HCT116 (cell line): Measurements from ENCODE around the gene MTHFD2. TPM values are rescaled to one million over a fixed set of nuclear protein-coding genes. Genes with fewer than 3 reads are reported as not detected.

Experiments
- ATAC-seq: fragments of 200-7000 bp; cut with Tn5 transposase; 2 replicates; pipeline ENCODE4 v1.9.1; 2020; ENCODE audit warnings: mild to moderate bottlenecking, moderate library complexity
- BruUV-seq: library from RNA; stranded (reverse); fragments of 400-500 nt; replicated peaks from 2 replicates; lab custom pipeline; 2021; lab: Mats Ljungman, UMichigan
- CTCF ChIA-PET: fragments of 300-600 bp; sonication (Branson Sonifier 250); formaldehyde crosslinking; loops from one replicate; lab custom pipeline; 2021; ENCODE audit warnings: antibody characterized with exemption; lab: Charles Lee
- POLR2A ChIA-PET: fragments of 300-600, 350-600 bp; sonication (Branson Sonifier 250); formaldehyde crosslinking; loops from one replicate; lab custom pipeline; 2021; ENCODE audit warnings: antibody characterized with exemption; lab: Charles Lee
- RAD21 ChIA-PET, 2 experiments: fragments of 300-600 bp; sonication (Branson Sonifier 250); formaldehyde crosslinking; loops; one replicate each; lab custom pipeline; 2023; ENCODE audit warnings: low total read pairs in 2 of 2; ENCODE audit not compliant: uncharacterized antibody in 2 of 2, unreplicated experiment in 2 of 2, low non-redundant PET in 1 of 2; lab: Charles Lee
- DNase-seq: peaks from one replicate; pipeline ENCODE4 v3.0.0-alpha.2; 2010; ENCODE audit warnings: low read depth, low spot score
- H2AFZ ChIP-seq: fragments of 200-600 bp; shearing (Covaris generic), sonication (generic); 2 replicates; pipeline ENCODE4 v1.6.1; 2017; ENCODE audit warnings: low read depth, mixed run types, mixed read lengths, antibody characterized with exemption, low read length; ENCODE audit not compliant: poor library complexity, severe bottlenecking
- H3K27ac ChIP-seq: 2 replicates; pipeline ENCODE4 v1.5.1; 2012; ENCODE audit warnings: low read depth, low read length
- H3K27me3 ChIP-seq: fragments of 200-600 bp; sonication (generic); 2 replicates; pipeline ENCODE4 v1.6.1; 2016; ENCODE audit warnings: mixed run types, low read length, mixed read lengths; ENCODE audit not compliant: insufficient read depth
- H3K36me3 ChIP-seq, 2 experiments: fragments of 200-500 bp in 1 of 2; fragments of 200-600 bp in 1 of 2; sonication (Bioruptor generic) in 1 of 2; sonication (generic) in 1 of 2; 2 replicates each; pipeline versions ENCODE4 v1.5.1 to v1.6.1; 2014 to 2016; ENCODE audit warnings: low read length in 2 of 2, inconsistent platforms in 1 of 2, mixed read lengths in 1 of 2, mixed run types in 1 of 2; ENCODE audit not compliant: insufficient read depth in 2 of 2, control insufficient read depth in 1 of 2
- H3K4me1 ChIP-seq, 2 experiments: fragments of 200-600 bp in 1 of 2; sonication (generic) in 1 of 2; 2 replicates each; pipeline versions ENCODE4 v1.5.1 to v1.6.1; 2012 to 2017; ENCODE audit warnings: low read length in 2 of 2, inconsistent platforms in 1 of 2, mild to moderate bottlenecking in 1 of 2, mixed read lengths in 1 of 2, mixed run types in 1 of 2, moderate library complexity in 1 of 2; ENCODE audit not compliant: insufficient read depth in 2 of 2, control insufficient read depth in 1 of 2
- H3K4me2 ChIP-seq: fragments of 200-600 bp; sonication (generic); 2 replicates; pipeline ENCODE4 v1.6.1; 2017; ENCODE audit warnings: mixed run types, low read length, mixed read lengths
- H3K4me3 ChIP-seq, 2 experiments: fragments of 200-600 bp in 1 of 2; sonication (generic) in 1 of 2; replicated peaks in 1 of 2; 2 replicates each; pipeline ENCODE4 v1.5.1; 2011 to 2016; ENCODE audit warnings: low read length in 2 of 2, control low read depth in 1 of 2, low read depth in 1 of 2, mild to moderate bottlenecking in 1 of 2, mixed read lengths in 1 of 2, mixed run types in 1 of 2
- H3K79me2 ChIP-seq: fragments of 200-600 bp; sonication (generic); 2 replicates; pipeline ENCODE4 v1.6.1; 2017; ENCODE audit warnings: mild to moderate bottlenecking, mixed run types, low read length, moderate library complexity, mixed read lengths; ENCODE audit not compliant: insufficient read depth
- H3K9ac ChIP-seq: fragments of 200-600 bp; sonication (generic); 2 replicates; pipeline ENCODE4 v1.6.1; 2016; ENCODE audit warnings: low read length, mixed read lengths
- H3K9me2 ChIP-seq: fragments of 200-600 bp; sonication (generic), shearing (Covaris generic); 2 replicates; pipeline ENCODE4 v1.6.1; 2017; ENCODE audit warnings: mixed run types, mild to moderate bottlenecking, moderate library complexity; ENCODE audit not compliant: insufficient read depth
- H3K9me3 ChIP-seq, 2 experiments: fragments of 200-500 bp in 1 of 2; fragments of 200-600 bp in 1 of 2; sonication (Bioruptor generic) in 1 of 2; sonication (generic) in 1 of 2; 2 replicates each; pipeline ENCODE4 v1.6.1; 2014 to 2017; ENCODE audit warnings: low read length in 2 of 2, mixed read lengths in 2 of 2, inconsistent platforms in 1 of 2, low read depth in 1 of 2, mild to moderate bottlenecking in 1 of 2, mixed run types in 1 of 2, moderate library complexity in 1 of 2; ENCODE audit not compliant: control insufficient read depth in 1 of 2, insufficient read depth in 1 of 2
- H4K20me1 ChIP-seq: fragments of 200-600 bp; sonication (generic), shearing (Covaris generic); 2 replicates; pipeline ENCODE4 v1.6.1; 2017; ENCODE audit warnings: mixed run types, mild to moderate bottlenecking, moderate library complexity; ENCODE audit not compliant: insufficient read depth
- CBX3 ChIP-seq: IDR thresholded peaks from 2 replicates; pipeline ENCODE4 v1.6.1; 2012; ENCODE audit warnings: low read depth
- EGR1 ChIP-seq: IDR thresholded peaks from 2 replicates; pipeline ENCODE4 v1.6.1; 2012; ENCODE audit warnings: low read depth
- ELF1 ChIP-seq: IDR thresholded peaks from 2 replicates; pipeline ENCODE4 v1.6.1; 2012; ENCODE audit warnings: low read depth, borderline replicate concordance
- EZH2phosphoT487 ChIP-seq: fragments of 200-600 bp; IDR thresholded peaks from 2 replicates; pipeline ENCODE4 v1.6.1; 2018; ENCODE audit warnings: antibody characterized with exemption, borderline replicate concordance
- FOSL1 ChIP-seq: IDR thresholded peaks from 2 replicates; pipeline ENCODE4 v1.6.1; 2012; ENCODE audit warnings: low read depth
- JUND ChIP-seq: IDR thresholded peaks from 2 replicates; pipeline ENCODE4 v1.6.1; 2012
- MAX ChIP-seq: IDR thresholded peaks from 2 replicates; pipeline ENCODE4 v1.6.1; 2012
- POLR2A ChIP-seq: IDR thresholded peaks from 2 replicates; pipeline ENCODE4 v1.7.0; 2011; ENCODE audit warnings: borderline replicate concordance; ENCODE audit not compliant: insufficient read depth, insufficient read length; ENCODE audit errors: extremely low read depth
- POLR2AphosphoS5 ChIP-seq: IDR thresholded peaks from 2 replicates; pipeline ENCODE4 v1.6.1; 2011; ENCODE audit warnings: mild to moderate bottlenecking, low read depth, low read length, moderate library complexity
- SIN3A ChIP-seq: IDR thresholded peaks from 2 replicates; pipeline ENCODE4 v1.6.1; 2012; ENCODE audit warnings: low read depth
- SP1 ChIP-seq: IDR thresholded peaks from 2 replicates; pipeline ENCODE4 v1.6.1; 2012; ENCODE audit warnings: low read depth
- SRF ChIP-seq: IDR thresholded peaks from 2 replicates; pipeline ENCODE4 v1.6.1; 2012; ENCODE audit warnings: low read depth
- TCF7L2 ChIP-seq: IDR thresholded peaks from 2 replicates; pipeline ENCODE4 v1.7.0; 2011; ENCODE audit warnings: borderline replicate concordance, inconsistent platforms; ENCODE audit not compliant: insufficient read depth, insufficient read length; ENCODE audit errors: extremely low read depth
- intact Hi-C: fragments of 100-400 bp; cut with micrococcal nuclease; formaldehyde crosslinking; loops from 2 replicates; pipeline ENCODE4 v1.10.0; 2022
- total RNA-seq: library from RNA; stranded (reverse); gene quantifications from one replicate; pipeline ENCODE4 v1.2.1, GENCODE V29; 2021; ENCODE audit not compliant: unreplicated experiment
- TF ChIP-seq, protein P1 (sequence below): IDR thresholded peaks from 2 replicates; pipeline ENCODE4 v1.6.1; 2011; ENCODE audit warnings: mild to moderate bottlenecking, low read length, moderate library complexity; ENCODE audit not compliant: insufficient replicate concordance; ENCODE audit errors: extremely low read depth
- TF ChIP-seq, protein P2 (sequence below): IDR thresholded peaks from 2 replicates; pipeline ENCODE4 v1.6.1; 2012; ENCODE audit warnings: low read depth

MTHFD2 gene
- total RNA-seq, 1 experiment from 2014 or later, result 445 TPM

DNA sequence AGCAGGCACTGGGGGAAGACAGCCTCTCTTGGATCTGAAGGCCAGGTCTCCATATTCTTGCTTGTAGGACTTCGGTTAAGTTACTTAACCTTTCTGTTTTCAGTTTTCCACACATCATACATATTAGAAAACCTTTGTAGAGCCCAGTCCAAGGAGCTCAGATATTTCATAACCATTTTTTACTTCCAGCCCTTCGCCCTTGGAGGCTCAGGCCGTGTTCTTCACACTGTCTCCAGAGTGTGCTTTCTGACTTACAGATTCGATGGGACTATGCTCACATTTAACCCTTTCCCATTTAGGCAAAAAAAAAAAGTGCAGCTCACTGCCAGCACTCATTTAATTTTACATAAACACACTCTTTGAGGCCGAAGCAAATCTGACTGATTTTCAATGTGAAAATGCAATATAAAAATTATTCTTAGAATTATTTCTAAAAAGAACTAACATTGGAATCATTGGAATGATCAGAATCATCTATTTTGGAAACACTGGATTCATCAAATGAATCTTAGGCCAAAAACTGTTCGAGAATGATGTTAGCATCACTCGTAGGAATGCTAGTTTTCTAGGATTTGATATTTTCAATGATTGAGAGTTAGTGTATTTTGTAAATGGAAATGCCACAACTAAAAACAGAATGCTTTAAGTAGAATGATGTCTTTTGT, 55.0 kb downstream of the MTHFD2 start:
- Histone ChIP-seq H3K27ac (no peak overlapping the region), H2AFZ (no peak overlapping the region), H3K9ac (no peak overlapping the region), H3K4me1 (no peaks in the 10 kb centered on the region), H3K27me3 (no peaks in the 10 kb centered on the region), H3K79me2 (no peaks in the 10 kb centered on the region), H4K20me1 (no peaks in the 10 kb centered on the region), H3K4me3 (no peak overlapping the region), H3K4me2 (no peak overlapping the region), H3K9me3 (no peaks in the 10 kb centered on the region), H3K36me3 (no peaks in the 10 kb centered on the region), H3K9me2 (no peaks in the 10 kb centered on the region)
- intact Hi-C loops, result loop anchor here (5.0 kb wide), 2 partner anchors 149 to 279 kb away; no protein-coding TSS in a partner anchor
- ATAC-seq (no peak), DNase-seq (no peak)
- no peak for TF ChIP-seq SRF
- no peak for TF ChIP-seq SIN3A
- TF ChIP-seq, protein P1, sequence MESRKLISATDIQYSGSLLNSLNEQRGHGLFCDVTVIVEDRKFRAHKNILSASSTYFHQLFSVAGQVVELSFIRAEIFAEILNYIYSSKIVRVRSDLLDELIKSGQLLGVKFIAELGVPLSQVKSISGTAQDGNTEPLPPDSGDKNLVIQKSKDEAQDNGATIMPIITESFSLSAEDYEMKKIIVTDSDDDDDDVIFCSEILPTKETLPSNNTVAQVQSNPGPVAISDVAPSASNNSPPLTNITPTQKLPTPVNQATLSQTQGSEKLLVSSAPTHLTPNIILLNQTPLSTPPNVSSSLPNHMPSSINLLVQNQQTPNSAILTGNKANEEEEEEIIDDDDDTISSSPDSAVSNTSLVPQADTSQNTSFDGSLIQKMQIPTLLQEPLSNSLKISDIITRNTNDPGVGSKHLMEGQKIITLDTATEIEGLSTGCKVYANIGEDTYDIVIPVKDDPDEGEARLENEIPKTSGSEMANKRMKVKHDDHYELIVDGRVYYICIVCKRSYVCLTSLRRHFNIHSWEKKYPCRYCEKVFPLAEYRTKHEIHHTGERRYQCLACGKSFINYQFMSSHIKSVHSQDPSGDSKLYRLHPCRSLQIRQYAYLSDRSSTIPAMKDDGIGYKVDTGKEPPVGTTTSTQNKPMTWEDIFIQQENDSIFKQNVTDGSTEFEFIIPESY, result no peak
- TF ChIP-seq EZH2phosphoT487, result no peak
- TF ChIP-seq, protein P2, sequence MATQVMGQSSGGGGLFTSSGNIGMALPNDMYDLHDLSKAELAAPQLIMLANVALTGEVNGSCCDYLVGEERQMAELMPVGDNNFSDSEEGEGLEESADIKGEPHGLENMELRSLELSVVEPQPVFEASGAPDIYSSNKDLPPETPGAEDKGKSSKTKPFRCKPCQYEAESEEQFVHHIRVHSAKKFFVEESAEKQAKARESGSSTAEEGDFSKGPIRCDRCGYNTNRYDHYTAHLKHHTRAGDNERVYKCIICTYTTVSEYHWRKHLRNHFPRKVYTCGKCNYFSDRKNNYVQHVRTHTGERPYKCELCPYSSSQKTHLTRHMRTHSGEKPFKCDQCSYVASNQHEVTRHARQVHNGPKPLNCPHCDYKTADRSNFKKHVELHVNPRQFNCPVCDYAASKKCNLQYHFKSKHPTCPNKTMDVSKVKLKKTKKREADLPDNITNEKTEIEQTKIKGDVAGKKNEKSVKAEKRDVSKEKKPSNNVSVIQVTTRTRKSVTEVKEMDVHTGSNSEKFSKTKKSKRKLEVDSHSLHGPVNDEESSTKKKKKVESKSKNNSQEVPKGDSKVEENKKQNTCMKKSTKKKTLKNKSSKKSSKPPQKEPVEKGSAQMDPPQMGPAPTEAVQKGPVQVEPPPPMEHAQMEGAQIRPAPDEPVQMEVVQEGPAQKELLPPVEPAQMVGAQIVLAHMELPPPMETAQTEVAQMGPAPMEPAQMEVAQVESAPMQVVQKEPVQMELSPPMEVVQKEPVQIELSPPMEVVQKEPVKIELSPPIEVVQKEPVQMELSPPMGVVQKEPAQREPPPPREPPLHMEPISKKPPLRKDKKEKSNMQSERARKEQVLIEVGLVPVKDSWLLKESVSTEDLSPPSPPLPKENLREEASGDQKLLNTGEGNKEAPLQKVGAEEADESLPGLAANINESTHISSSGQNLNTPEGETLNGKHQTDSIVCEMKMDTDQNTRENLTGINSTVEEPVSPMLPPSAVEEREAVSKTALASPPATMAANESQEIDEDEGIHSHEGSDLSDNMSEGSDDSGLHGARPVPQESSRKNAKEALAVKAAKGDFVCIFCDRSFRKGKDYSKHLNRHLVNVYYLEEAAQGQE, result no peak
- TF ChIP-seq CBX3, result no peak
- no peak for TF ChIP-seq ELF1
- TF ChIP-seq POLR2A, result no peak
- TF ChIP-seq EGR1, result no peak
- TF ChIP-seq POLR2AphosphoS5, result no peak
- no peak for TF ChIP-seq MAX
- no peak for TF ChIP-seq TCF7L2
- TF ChIP-seq SP1, result no peak
- no peak for TF ChIP-seq FOSL1
- no peak for TF ChIP-seq JUND
- RAD21 ChIA-PET, result no interaction called here
- no TSS peak for BruUV-seq
- POLR2A ChIA-PET, result no interaction called here
- CTCF ChIA-PET, result no interaction called here
